Dermis blood vessel endothelial cell (primary cell): ENCODE results near the gene STRN4. TPM values are rescaled to one million over a fixed set of nuclear protein-coding genes. Genes with fewer than 3 reads are reported as not detected.

Experiments
- total RNA-seq: library from RNA; depleted of rRNA; stranded (reverse); fragments of >200 nt; gene quantifications from 2 replicates; pipeline ENCODE4 v1.2.3, GENCODE V29; 2014

Gene STRN4
- total RNA-seq, 1 donor from 2014 or later, result 90.9 TPM

Other genes with a start within 250 kb of the STRN4 start
- gene CALM3, start 145.1 kb downstream of the STRN4 start, total RNA-seq, result 154 and 372 TPM in 2 replicates
- gene PTGIR, start 121.4 kb downstream of the STRN4 start, total RNA-seq, result not detected in 2 replicates
- gene GNG8, start 110.2 kb downstream of the STRN4 start, total RNA-seq, result not detected in 2 replicates
- 0.14 and 0.34 TPM in 2 replicates for gene DACT3, start 85.3 kb downstream of the STRN4 start, total RNA-seq
- 84.2 and 135 TPM in 2 replicates for gene PRKD2, start 29.3 kb downstream of the STRN4 start, total RNA-seq
- gene FKRP, start 393 bp downstream of the STRN4 start, total RNA-seq, result 16.7 and 21.5 TPM in 2 replicates
- gene SLC1A5, start 42.1 kb upstream of the STRN4 start, total RNA-seq, result 66.9 and 76.2 TPM in 2 replicates
- gene AP2S1, start 104.4 kb upstream of the STRN4 start, total RNA-seq, result 118 and 218 TPM in 2 replicates
- 25.9 and 44.5 TPM in 2 replicates for gene ARHGAP35, start 114.5 kb upstream of the STRN4 start, total RNA-seq